ENCODE results near the gene HOXD3.

The HOXD3 gene

DNA sequence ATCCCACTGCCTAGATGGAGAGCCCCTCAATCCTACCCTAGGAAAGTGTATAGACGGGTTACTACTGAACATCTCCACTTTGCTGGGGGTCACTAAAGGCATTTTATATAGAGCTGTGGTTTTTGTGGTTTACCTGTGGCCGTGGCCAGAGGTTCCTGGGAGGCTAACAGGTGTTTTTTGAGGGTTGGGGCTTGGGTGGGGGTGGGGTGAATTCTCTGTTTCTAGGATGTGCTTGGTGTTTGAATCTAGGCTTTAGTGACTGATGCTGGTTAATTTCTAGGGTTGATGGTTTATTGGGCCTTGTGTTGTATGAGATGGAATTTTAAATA, 19.9 kb upstream of the HOXD3 start:
- TF ChIP-seq, protein P1, sequence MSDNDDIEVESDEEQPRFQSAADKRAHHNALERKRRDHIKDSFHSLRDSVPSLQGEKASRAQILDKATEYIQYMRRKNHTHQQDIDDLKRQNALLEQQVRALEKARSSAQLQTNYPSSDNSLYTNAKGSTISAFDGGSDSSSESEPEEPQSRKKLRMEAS (IDR thresholded peaks at IDR 0.05) = no peak
- TF ChIP-seq, protein P2, sequence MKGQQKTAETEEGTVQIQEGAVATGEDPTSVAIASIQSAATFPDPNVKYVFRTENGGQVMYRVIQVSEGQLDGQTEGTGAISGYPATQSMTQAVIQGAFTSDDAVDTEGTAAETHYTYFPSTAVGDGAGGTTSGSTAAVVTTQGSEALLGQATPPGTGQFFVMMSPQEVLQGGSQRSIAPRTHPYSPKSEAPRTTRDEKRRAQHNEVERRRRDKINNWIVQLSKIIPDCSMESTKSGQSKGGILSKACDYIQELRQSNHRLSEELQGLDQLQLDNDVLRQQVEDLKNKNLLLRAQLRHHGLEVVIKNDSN (IDR thresholded peaks at IDR 0.05) = no peak
- TF ChIP-seq CEBPB (IDR thresholded peaks at IDR 0.05) (no peak), FOXM1 (IDR thresholded peaks at IDR 0.05; ENCODE audit: borderline replicate concordance, low read depth) (no peak), EGR1 (IDR thresholded peaks at IDR 0.05) (no peak), ZBTB7A (IDR thresholded peaks at IDR 0.05; ENCODE audit: low read depth) (no peak), TAF1 (IDR thresholded peaks at IDR 0.05; ENCODE audit: low read depth) (no peak), YY1 (IDR thresholded peaks at IDR 0.05; ENCODE audit: low read depth) (no peak), TCF12 (IDR thresholded peaks at IDR 0.05; ENCODE audit: low read depth) (no peak), NFIC (IDR thresholded peaks at IDR 0.05) (no peak)
- TF ChIP-seq, protein P3, sequence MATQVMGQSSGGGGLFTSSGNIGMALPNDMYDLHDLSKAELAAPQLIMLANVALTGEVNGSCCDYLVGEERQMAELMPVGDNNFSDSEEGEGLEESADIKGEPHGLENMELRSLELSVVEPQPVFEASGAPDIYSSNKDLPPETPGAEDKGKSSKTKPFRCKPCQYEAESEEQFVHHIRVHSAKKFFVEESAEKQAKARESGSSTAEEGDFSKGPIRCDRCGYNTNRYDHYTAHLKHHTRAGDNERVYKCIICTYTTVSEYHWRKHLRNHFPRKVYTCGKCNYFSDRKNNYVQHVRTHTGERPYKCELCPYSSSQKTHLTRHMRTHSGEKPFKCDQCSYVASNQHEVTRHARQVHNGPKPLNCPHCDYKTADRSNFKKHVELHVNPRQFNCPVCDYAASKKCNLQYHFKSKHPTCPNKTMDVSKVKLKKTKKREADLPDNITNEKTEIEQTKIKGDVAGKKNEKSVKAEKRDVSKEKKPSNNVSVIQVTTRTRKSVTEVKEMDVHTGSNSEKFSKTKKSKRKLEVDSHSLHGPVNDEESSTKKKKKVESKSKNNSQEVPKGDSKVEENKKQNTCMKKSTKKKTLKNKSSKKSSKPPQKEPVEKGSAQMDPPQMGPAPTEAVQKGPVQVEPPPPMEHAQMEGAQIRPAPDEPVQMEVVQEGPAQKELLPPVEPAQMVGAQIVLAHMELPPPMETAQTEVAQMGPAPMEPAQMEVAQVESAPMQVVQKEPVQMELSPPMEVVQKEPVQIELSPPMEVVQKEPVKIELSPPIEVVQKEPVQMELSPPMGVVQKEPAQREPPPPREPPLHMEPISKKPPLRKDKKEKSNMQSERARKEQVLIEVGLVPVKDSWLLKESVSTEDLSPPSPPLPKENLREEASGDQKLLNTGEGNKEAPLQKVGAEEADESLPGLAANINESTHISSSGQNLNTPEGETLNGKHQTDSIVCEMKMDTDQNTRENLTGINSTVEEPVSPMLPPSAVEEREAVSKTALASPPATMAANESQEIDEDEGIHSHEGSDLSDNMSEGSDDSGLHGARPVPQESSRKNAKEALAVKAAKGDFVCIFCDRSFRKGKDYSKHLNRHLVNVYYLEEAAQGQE (IDR thresholded peaks at IDR 0.05; ENCODE audit: low read depth) = no peak

DNA sequence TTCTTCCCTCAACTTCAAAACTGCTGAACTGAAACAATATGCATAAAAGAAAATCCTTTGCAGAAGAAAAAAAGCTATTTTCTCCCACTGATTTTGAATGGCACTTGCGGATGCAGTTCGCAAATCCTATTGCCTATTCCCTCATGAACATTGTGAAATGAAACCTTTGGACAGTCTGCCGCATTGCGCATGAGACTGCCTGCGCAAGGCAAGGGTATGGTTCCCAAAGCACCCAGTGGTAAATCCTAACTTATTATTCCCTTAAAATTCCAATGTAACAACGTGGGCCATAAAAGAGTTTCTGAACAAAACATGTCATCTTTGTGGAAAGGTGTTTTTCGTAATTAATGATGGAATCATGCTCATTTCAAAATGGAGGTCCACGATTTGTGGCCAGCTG, 19.2 kb upstream of the HOXD3 start:
- TF ChIP-seq YY1 (IDR thresholded peaks at IDR 0.05; ENCODE audit: low read depth) (no peak), FOXM1 (IDR thresholded peaks at IDR 0.05; ENCODE audit: borderline replicate concordance, low read depth) (no peak), ZBTB7A (IDR thresholded peaks at IDR 0.05; ENCODE audit: low read depth) (no peak), CREB1 (IDR thresholded peaks at IDR 0.05; ENCODE audit: low read depth) (no peak), NFIC (IDR thresholded peaks at IDR 0.05) (no peak), EP300 (IDR thresholded peaks at IDR 0.05; ENCODE audit: borderline replicate concordance) (no peak), EGR1 (IDR thresholded peaks at IDR 0.05) (no peak)
- TF ChIP-seq, protein P2 (IDR thresholded peaks at IDR 0.05) = no peak

DNA sequence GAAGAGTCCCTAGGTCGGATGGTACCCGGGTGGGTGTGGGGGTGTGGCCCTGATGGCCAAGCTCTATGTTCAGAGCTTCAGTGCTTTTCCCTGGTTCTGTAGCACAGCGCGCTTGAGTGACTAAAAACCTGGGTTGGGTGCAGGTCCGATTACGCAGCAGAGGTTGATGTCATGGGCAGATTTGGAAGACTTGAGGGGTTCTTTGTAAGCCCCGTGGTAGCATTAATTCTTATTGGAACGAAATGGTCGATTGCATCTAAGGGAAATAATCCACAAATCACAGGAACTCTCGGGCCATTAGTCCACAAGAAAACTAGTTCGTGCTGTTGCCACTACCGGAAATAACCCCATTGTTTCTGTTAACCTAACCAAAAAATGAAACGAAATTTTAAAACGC, 18.6 kb upstream of the HOXD3 start:
- TF ChIP-seq, protein P2 (IDR thresholded peaks at IDR 0.05) = no peak
- no peak for TF ChIP-seq TEAD4 (IDR thresholded peaks at IDR 0.05)
- no peak for TF ChIP-seq EGR1 (IDR thresholded peaks at IDR 0.05)
- no peak for TF ChIP-seq TAF1 (IDR thresholded peaks at IDR 0.05; ENCODE audit: low read depth)
- TF ChIP-seq CEBPB (IDR thresholded peaks at IDR 0.05) = no peak
- TF ChIP-seq CREB1 (IDR thresholded peaks at IDR 0.05; ENCODE audit: low read depth) = no peak
- TF ChIP-seq TCF12 (IDR thresholded peaks at IDR 0.05; ENCODE audit: low read depth) = no peak
- TF ChIP-seq YY1 (IDR thresholded peaks at IDR 0.05; ENCODE audit: low read depth) = no peak

DNA sequence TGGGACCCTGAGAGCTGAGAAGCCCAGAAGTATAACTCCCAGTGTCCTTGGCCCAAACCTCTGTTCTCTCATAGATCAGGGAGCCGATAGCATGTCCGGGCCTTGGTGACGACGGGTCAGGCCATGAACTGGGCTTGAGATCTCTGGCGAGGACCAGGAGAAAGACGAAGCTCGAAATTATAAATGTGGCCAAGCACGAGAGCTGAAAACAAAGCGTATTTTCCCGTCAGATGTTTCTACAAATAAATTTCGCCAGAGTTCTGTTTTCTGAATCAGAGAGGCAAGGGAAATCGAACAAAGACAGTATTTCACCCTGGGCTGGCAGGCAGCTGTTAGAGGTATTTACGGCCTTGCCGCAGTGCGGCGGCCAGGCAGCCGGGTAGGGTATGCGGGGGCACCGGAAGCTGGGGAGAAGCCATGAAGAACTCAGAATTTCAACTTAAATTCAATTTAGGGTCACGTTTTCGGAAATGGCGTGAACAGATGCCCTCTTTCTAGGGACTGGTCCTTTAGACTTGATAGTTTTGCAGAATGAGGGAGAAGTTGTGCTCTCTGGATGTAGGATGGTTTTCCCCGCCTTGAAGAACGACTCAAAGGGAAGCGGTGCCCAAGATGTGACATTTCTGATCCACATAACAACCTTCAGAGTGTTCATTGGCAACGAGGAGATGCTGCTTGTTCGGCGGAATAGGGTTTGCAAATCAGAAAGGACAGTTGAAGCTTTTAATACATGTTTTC, 18.0 kb upstream of the HOXD3 start:
- TF ChIP-seq FOXM1 (IDR thresholded peaks at IDR 0.05; ENCODE audit: borderline replicate concordance, low read depth) = no peak
- no peak for TF ChIP-seq ZBTB7A (IDR thresholded peaks at IDR 0.05; ENCODE audit: low read depth)
- TF ChIP-seq CEBPB (IDR thresholded peaks at IDR 0.05) = no peak
- no peak for TF ChIP-seq EP300 (IDR thresholded peaks at IDR 0.05; ENCODE audit: borderline replicate concordance)
- TF ChIP-seq EGR1 (IDR thresholded peaks at IDR 0.05) = no peak
- TF ChIP-seq TAF1 (IDR thresholded peaks at IDR 0.05; ENCODE audit: low read depth) = no peak
- TF ChIP-seq, protein P3 (IDR thresholded peaks at IDR 0.05; ENCODE audit: low read depth) = no peak
- no peak for TF ChIP-seq RAD21 (IDR thresholded peaks at IDR 0.05; ENCODE audit: low read depth)
- no peak for TF ChIP-seq NFIC (IDR thresholded peaks at IDR 0.05)
- no peak for TF ChIP-seq TCF12 (IDR thresholded peaks at IDR 0.05; ENCODE audit: low read depth)
- TF ChIP-seq YY1 (IDR thresholded peaks at IDR 0.05; ENCODE audit: low read depth) = no peak
- TF ChIP-seq, protein P1 (IDR thresholded peaks at IDR 0.05) = no peak
- TF ChIP-seq, protein P2 (IDR thresholded peaks at IDR 0.05) = no peak
- no peak for TF ChIP-seq CREB1 (IDR thresholded peaks at IDR 0.05; ENCODE audit: low read depth)
